ENCODE results near the gene ZNF14.
"Not testable (repeated sequence)": the region's sequence is repeated elsewhere in the genome, so short reads cannot be mapped to it uniquely, and the experiment has no call there.

ZNF14 gene

GRCh38 chr19:19746286-19747213 is 13.6 kb upstream of the ZNF14 start:
- no peak for DNase-seq (ENCODE audit: low spot score)

GRCh38 chr19:19745496-19746285 is 12.8 kb upstream of the ZNF14 start:
- no peak for DNase-seq (ENCODE audit: low spot score)

GRCh38 chr19:19744641-19745040 is 11.7 kb upstream of the ZNF14 start:
- DNase-seq (ENCODE audit: low spot score): no peak

- DNase-seq (ENCODE audit: low spot score): not testable (repeated sequence)
Observed at GRCh38 chr19:19743921-19744320, 11.0 kb upstream of the ZNF14 start.

- no peak for DNase-seq (ENCODE audit: low spot score)
Observed at GRCh38 chr19:19743176-19743575, 10.3 kb upstream of the ZNF14 start.

- no peak for DNase-seq (ENCODE audit: low spot score)
Observed at GRCh38 chr19:19742773-19743172, 9.9 kb upstream of the ZNF14 start.

GRCh38 chr19:19741184-19741583 is 8.3 kb upstream of the ZNF14 start:
- DNase-seq (ENCODE audit: low spot score): no peak

GRCh38 chr19:19740755-19741154 is 7.8 kb upstream of the ZNF14 start:
- DNase-seq (ENCODE audit: low spot score): no peak

GRCh38 chr19:19738564-19738963 is 5.7 kb upstream of the ZNF14 start:
- no peak for DNase-seq (ENCODE audit: low spot score)

GRCh38 chr19:19737559-19738332 is 4.8 kb upstream of the ZNF14 start:
- no peak for DNase-seq (ENCODE audit: low spot score)

GRCh38 chr19:19721896-19722295 is 11.0 kb downstream of the ZNF14 start:
- no peak for DNase-seq (ENCODE audit: low spot score)

GRCh38 chr19:19719798-19720197 is 13.1 kb downstream of the ZNF14 start:
- no peak for DNase-seq (ENCODE audit: low spot score)

- DNase-seq (ENCODE audit: low spot score): no peak
Observed at GRCh38 chr19:19711934-19712828, 20.7 kb downstream of the ZNF14 start.

GRCh38 chr19:19711306-19711933 is 21.5 kb downstream of the ZNF14 start:
- no peak for DNase-seq (ENCODE audit: low spot score)

- DNase-seq (ENCODE audit: low spot score): no peak
Observed at GRCh38 chr19:19710506-19710905, 22.4 kb downstream of the ZNF14 start.

GRCh38 chr19:19704836-19705235 is 28.1 kb downstream of the ZNF14 start:
- DNase-seq (ENCODE audit: low spot score): no peak

- not testable (repeated sequence) for DNase-seq (ENCODE audit: low spot score)
Observed at GRCh38 chr19:19700493-19700892, 32.4 kb downstream of the ZNF14 start.

- no peak for DNase-seq (ENCODE audit: low spot score)
Observed at GRCh38 chr19:19697589-19697988, 35.3 kb downstream of the ZNF14 start.

- DNase-seq (ENCODE audit: low spot score): no peak
Observed at GRCh38 chr19:19696386-19696785, 36.5 kb downstream of the ZNF14 start.

- DNase-seq (ENCODE audit: low spot score): no peak
Observed at GRCh38 chr19:19691683-19692082, 41.2 kb downstream of the ZNF14 start.

- not testable (repeated sequence) for DNase-seq (ENCODE audit: low spot score)
Observed at GRCh38 chr19:19689023-19689422, 43.9 kb downstream of the ZNF14 start.

Data from hematopoietic multipotent progenitor cell treated with erythropoietin and hydrocortisone succinate and interleukin-3 and kit ligand, for 15 days (in vitro differentiated cells).